ENCODE data around the gene SETBP1.

The SETBP1 gene

DNA sequence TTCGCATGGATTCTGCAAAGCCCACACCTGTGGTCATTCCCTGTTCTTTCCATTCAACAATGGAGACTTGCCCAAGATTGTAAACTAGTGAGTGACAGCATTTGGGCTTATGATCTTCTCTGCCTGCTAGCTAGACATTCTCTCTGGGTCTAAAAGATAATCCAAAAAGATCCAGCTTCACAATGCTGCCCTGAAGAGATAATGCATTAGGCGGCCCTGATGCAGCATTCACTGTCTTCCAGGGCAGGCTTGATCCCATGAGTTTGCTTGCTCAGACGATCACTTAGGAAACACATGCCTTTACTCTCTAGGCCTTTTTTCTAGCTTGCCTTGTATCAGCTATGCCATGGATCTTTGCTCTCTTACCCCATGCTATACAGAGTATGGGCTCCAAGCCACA lies 196.1 kb downstream of the SETBP1 start:
- DNase-seq (ENCODE audit: low spot score) = no peak
- in situ Hi-C loops (cut with MboI; ENCODE audit: low sequenced_read_pairs, unreplicated experiment) = no loop called here
- TF ChIP-seq, protein P1, sequence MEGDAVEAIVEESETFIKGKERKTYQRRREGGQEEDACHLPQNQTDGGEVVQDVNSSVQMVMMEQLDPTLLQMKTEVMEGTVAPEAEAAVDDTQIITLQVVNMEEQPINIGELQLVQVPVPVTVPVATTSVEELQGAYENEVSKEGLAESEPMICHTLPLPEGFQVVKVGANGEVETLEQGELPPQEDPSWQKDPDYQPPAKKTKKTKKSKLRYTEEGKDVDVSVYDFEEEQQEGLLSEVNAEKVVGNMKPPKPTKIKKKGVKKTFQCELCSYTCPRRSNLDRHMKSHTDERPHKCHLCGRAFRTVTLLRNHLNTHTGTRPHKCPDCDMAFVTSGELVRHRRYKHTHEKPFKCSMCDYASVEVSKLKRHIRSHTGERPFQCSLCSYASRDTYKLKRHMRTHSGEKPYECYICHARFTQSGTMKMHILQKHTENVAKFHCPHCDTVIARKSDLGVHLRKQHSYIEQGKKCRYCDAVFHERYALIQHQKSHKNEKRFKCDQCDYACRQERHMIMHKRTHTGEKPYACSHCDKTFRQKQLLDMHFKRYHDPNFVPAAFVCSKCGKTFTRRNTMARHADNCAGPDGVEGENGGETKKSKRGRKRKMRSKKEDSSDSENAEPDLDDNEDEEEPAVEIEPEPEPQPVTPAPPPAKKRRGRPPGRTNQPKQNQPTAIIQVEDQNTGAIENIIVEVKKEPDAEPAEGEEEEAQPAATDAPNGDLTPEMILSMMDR (IDR thresholded peaks at IDR 0.05; ENCODE audit: borderline replicate concordance, control extremely low read depth, extremely low read depth, insufficient read depth, missing control alignments) = no peak

DNA sequence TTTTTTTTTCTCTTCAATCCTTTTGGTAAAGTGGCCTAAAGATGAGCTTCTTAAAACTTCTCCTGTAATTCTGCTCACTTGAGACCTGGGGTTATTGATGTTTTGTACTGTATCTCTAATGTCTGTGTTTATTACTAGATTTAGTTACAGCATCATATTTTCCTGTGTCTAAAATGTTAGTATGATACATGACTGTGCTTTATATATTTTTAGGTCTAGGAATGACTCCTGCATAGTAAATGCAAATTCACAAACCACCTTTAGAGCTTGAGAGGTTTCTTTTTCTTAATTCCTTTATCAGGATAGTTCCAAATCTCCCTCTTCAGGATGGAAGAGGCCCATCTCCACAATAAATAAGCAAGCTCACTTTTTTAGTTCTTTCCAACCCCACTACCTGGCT lies 197.6 kb downstream of the SETBP1 start:
- DNase-seq (ENCODE audit: low spot score) = no peak
- TF ChIP-seq, protein P1 (IDR thresholded peaks at IDR 0.05; ENCODE audit: borderline replicate concordance, control extremely low read depth, extremely low read depth, insufficient read depth, missing control alignments) = no peak
- in situ Hi-C loops (cut with MboI; ENCODE audit: low sequenced_read_pairs, unreplicated experiment) = no loop called here

DNA sequence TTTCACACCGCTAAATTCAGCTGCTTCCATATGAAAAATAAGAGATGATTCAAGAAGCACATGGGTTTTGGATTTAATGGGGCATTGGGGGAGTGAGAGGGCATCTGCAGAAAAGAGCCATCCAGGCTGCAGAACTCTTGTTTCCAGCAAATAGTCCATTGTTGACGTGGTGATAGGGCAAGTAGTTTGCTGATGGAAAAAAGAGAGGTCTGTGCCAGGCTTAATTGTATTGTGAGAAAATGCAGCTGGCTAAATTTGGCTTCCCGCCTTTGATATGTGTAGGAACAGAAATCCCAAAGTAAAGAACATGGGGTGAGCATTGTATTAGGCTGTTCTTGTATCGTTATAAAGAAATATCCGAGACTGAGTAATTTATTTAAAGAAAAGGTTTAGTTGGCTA lies 199.5 kb downstream of the SETBP1 start:
- in situ Hi-C loops (cut with MboI; ENCODE audit: low sequenced_read_pairs, unreplicated experiment) = no loop called here
- TF ChIP-seq, protein P1 (IDR thresholded peaks at IDR 0.05; ENCODE audit: borderline replicate concordance, control extremely low read depth, extremely low read depth, insufficient read depth, missing control alignments) = no peak
- no peak for DNase-seq (ENCODE audit: low spot score)

DNA sequence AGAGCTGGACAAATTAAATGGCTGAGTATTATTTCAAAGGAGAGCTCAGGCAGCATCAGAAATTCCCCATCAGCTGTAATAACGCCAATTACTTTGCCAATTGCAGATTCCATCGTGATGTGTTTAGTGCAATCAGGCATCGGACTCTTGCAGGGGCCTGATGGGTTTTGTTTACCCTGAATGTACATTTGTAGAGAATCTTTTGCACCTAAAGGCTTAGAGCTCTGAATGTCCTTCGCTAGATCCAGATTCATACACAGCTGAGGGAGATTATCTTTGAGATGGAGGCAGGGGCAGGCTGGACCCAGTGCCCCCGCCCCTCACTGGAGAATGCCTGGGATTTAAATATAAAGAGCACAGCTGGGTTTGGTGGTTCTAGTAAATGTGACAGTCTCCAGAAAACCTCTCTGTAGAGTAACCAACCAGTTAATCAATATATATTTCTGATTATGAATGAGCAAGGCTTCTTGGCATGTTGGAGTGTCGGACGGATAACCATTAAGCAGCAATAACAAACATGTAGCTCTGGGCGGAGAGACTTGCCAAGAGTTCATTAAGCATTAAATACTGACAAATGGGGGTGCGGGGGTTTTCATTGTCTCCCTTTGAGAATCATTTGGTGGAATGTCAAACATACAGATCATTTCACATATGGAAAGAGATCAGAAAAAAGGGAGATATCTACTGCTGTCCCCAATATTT lies 200.9 kb downstream of the SETBP1 start:
- no peak for DNase-seq (ENCODE audit: low spot score)
- TF ChIP-seq, protein P1 (IDR thresholded peaks at IDR 0.05; ENCODE audit: borderline replicate concordance, control extremely low read depth, extremely low read depth, insufficient read depth, missing control alignments) = no peak
- in situ Hi-C loops (cut with MboI; ENCODE audit: low sequenced_read_pairs, unreplicated experiment) = no loop called here

DNA sequence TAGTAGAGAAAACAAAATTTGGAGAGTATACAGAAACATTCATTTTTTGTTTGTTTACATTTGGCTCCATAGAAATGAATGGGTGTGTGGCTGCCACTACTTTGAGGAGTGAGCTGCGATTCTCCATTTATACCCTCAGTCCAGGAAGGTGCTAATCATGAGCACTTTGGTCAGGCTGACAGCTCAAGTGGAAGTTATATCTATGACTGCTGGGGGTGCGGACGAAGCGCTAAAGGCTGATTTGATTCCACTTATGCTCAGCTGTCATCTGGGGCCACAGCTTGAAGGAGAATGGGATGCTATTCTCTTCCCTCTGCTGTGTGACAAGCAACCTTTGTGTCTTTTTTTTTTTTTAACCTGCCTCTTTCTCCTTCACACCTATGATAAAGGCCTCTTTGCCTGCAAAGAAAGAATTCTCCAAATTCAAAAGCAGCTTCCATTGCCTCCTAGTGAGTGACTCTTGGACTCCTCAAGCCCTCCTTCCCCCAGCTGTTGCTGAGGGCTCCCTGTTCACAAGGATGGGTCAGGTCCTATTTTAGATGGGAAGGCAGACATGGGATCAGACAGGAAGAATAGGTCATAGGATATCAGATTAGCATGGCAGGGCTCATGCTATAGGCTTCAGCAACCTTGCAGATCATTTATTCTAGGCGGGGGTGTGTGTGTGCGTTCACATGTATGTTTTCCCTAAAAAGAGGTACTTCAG lies 201.6 kb downstream of the SETBP1 start:
- in situ Hi-C loops (cut with MboI; ENCODE audit: low sequenced_read_pairs, unreplicated experiment) = no loop called here
- TF ChIP-seq, protein P1 (IDR thresholded peaks at IDR 0.05; ENCODE audit: borderline replicate concordance, control extremely low read depth, extremely low read depth, insufficient read depth, missing control alignments) = no peak
- no peak for DNase-seq (ENCODE audit: low spot score)

DNA sequence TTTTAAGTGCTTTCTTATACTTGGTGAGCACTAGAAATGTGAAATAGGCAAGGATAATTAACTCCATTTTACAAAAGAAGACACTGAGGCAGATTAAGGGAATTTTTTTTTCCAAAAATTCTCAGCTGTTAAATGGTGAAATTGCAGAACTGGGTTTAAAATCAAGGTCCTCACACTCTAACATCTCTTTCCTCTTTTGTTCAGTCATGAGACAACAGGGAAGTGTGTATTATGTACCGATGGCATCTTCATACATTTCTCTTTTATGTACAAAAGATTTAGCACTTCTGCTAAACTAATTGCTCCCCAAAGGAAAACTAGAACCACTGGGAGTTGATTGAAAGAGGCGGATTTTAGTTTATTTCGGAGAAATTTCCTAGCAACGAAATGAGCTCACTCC lies 203.0 kb downstream of the SETBP1 start:
- in situ Hi-C loops (cut with MboI; ENCODE audit: low sequenced_read_pairs, unreplicated experiment) = no loop called here
- DNase-seq (ENCODE audit: low spot score) = no peak
- TF ChIP-seq, protein P1 (IDR thresholded peaks at IDR 0.05; ENCODE audit: borderline replicate concordance, control extremely low read depth, extremely low read depth, insufficient read depth, missing control alignments) = no peak

Measured in GM13976 (cell line).